Gastrocnemius medialis (tissue), 4 donors: ENCODE results near the gene CXCL3. TPM values are rescaled to one million over a fixed set of nuclear protein-coding genes. Genes with fewer than 3 reads are reported as not detected.

Source experiments
- ATAC-seq, 2 donors: fragments of 150-250 bp; one replicate each; pipeline ENCODE4 v1.9.1; 2016
- DNase-seq, 2 donors: peaks; one replicate each; pipeline ENCODE4 v3.0.0-alpha.2; 2019
- H3K27ac ChIP-seq, 4 donors: fragments of 200-600 bp; sonication (generic); 1 replicate in 1 of 4; 2 replicates in 3 of 4; pipeline ENCODE4 v1.5.1; 2016 to 2018; ENCODE audit warnings: mild to moderate bottlenecking in 2 of 4, moderate library complexity in 1 of 4
- H3K27me3 ChIP-seq, 3 donors: fragments of 200-600 bp; sonication (generic) in 2 of 3; 1 replicate in 1 of 3; 2 replicates in 2 of 3; pipeline versions ENCODE4 v1.5.1 to v1.6.0; 2016 to 2019; ENCODE audit warnings: mild to moderate bottlenecking in 1 of 3, moderate library complexity in 1 of 3
- H3K36me3 ChIP-seq, 2 donors: fragments of 200-600 bp; sonication (generic) in 1 of 2; one replicate each; pipeline ENCODE4 v1.5.1; 2017 to 2018
- H3K4me1 ChIP-seq, 2 donors: fragments of 200-600 bp; sonication (generic) in 1 of 2; one replicate each; pipeline ENCODE4 v1.5.1; 2016 to 2017; ENCODE audit warnings: mild to moderate bottlenecking in 2 of 2
- H3K4me3 ChIP-seq, 4 donors: fragments of 200-600 bp; sonication (generic) in 3 of 4; 1 replicate in 1 of 4; 2 replicates in 3 of 4; pipeline ENCODE4 v1.5.1; 2016 to 2019; ENCODE audit warnings: mild to moderate bottlenecking in 2 of 4
- H3K9me3 ChIP-seq, 3 donors: fragments of 200-600 bp; sonication (generic) in 2 of 3; 1 replicate in 1 of 3; 2 replicates in 2 of 3; pipeline ENCODE4 v1.5.1; 2016 to 2019
- CTCF ChIP-seq, 5 experiments: fragments of 450-650 bp in 3 of 5; fragments of 200-600 bp in 2 of 5; sonication (generic) in 2 of 5; IDR thresholded peaks in 4 of 5; conservative IDR thresholded peaks in 1 of 5; 1 replicate in 4 of 5; 2 replicates in 1 of 5; pipeline ENCODE4 v1.5.1; 2016 to 2019; ENCODE audit warnings: antibody characterized with exemption in 5 of 5, mild to moderate bottlenecking in 3 of 5, moderate library complexity in 3 of 5
- POLR2A ChIP-seq, 2 donors: fragments of 450-650 bp; IDR thresholded peaks; one replicate each; pipeline ENCODE4 v1.6.1; 2017; ENCODE audit warnings: antibody characterized with exemption in 2 of 2, mild to moderate bottlenecking in 2 of 2, moderate library complexity in 2 of 2
- in situ Hi-C, 4 donors: fragments of 200-750 bp; cut with MboI; loops; one replicate each; pipeline versions ENCODE4 v1.15.0 to v1.8.0; 2017; ENCODE audit warnings: low sequenced_read_pairs in 4 of 4
- intact Hi-C: fragments of 100-400 bp; cut with DNase I; formaldehyde crosslinking; loops from one replicate; pipeline ENCODE4 v1.15.1; 2023; ENCODE audit warnings: low total_unique reads
- total RNA-seq, 4 donors: library from RNA; depleted of rRNA; stranded (reverse); fragments of >200 nt; gene quantifications; one replicate each; pipeline versions ENCODE4 v1.1.0 to v1.2.3, GENCODE V29; 2016

The CXCL3 gene
- total RNA-seq, 4 donors from 2014 or later, result 0.84 TPM; not detected in 3

DNA sequence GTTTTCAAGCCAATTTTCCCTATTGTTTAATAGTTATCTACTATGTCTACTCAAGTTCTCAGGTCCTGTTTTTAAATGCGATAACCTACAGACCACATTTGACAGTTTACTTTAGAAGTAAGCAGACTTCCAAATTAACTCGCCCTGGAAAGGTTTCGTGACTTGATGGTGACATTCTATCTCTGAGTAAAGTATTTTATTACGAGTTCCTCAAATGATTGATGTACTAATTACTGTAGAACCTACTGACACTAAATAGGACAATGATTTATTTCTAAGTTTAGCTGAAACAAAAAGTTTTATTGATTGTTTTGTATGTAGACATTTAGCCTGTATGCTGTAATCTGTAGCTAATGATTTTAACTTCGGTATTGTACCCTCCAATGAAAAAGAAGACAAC is 48.6 kb downstream of the CXCL3 start:
- ATAC-seq (no peak), DNase-seq (no peak)
- no peaks in the 10 kb centered on the region for H3K9me3 ChIP-seq
- H3K4me3 ChIP-seq, result no peak overlapping the region
- no peaks in the 10 kb centered on the region for H3K36me3 ChIP-seq
- in situ Hi-C loops (no loop called here), intact Hi-C loops (no loop called here)
- no peaks in the 10 kb centered on the region for H3K4me1 ChIP-seq
- TF ChIP-seq POLR2A (IDR thresholded peaks at IDR 0.05) (no peak), CTCF (IDR thresholded peaks at IDR 0.05 in 4 of 5, conservative IDR thresholded peaks at IDR 0.05 in 1 of 5) (no peak)
- H3K27me3 ChIP-seq, result no peaks in the 10 kb centered on the region
- H3K27ac ChIP-seq, result no peak overlapping the region

DNA sequence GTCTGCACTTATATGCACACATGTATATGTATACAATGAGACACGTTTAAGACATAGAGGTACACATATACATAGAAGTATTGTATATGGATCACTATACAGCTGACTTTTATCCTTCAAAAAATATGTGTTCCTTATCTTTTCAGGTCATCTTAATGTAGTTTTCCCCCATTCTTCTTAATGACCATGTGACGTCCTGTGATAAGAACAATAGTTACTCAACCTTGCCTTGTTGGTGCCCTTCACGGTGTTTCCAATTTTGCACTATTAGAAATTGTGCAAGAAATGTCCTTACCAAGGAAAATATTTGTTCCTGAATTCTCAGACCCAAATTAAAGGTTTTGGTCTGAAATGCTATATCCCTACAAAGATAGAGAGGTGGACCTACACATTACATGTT is 49.5 kb downstream of the CXCL3 start:
- in situ Hi-C loops, result no loop called here
- intact Hi-C loops, result no loop called here
- H3K9me3 ChIP-seq, result no peaks in the 10 kb centered on the region
- no peak for DNase-seq
- H3K4me1 ChIP-seq, result no peaks in the 10 kb centered on the region
- no peak for ATAC-seq
- no peak overlapping the region for H3K27ac ChIP-seq
- TF ChIP-seq POLR2A (IDR thresholded peaks at IDR 0.05), result no peak
- TF ChIP-seq CTCF (IDR thresholded peaks at IDR 0.05 in 4 of 5, conservative IDR thresholded peaks at IDR 0.05 in 1 of 5), result no peak
- H3K36me3 ChIP-seq, result no peaks in the 10 kb centered on the region
- H3K4me3 ChIP-seq, result no peak overlapping the region
- H3K27me3 ChIP-seq, result no peaks in the 10 kb centered on the region

- in situ Hi-C loops (no loop called here), intact Hi-C loops (no loop called here)
- no peaks in the 10 kb centered on the region for H3K36me3 ChIP-seq
- TF ChIP-seq POLR2A (IDR thresholded peaks at IDR 0.05), result no peak
- no peak for TF ChIP-seq CTCF (IDR thresholded peaks at IDR 0.05 in 4 of 5, conservative IDR thresholded peaks at IDR 0.05 in 1 of 5)
- ATAC-seq, result no peak
- no peaks in the 10 kb centered on the region for H3K9me3 ChIP-seq
- H3K27me3 ChIP-seq, result no peaks in the 10 kb centered on the region
- no peaks in the 10 kb centered on the region for H3K4me1 ChIP-seq
- no peak within 1 kb of the TSS for H3K4me3 ChIP-seq
- DNase-seq, result no peak
- no peak within 1 kb of the TSS for H3K27ac ChIP-seq
Measured at GRCh38 chr4:73988061-73988460, 50.4 kb downstream of the CXCL3 start, which contains the start of gene PPBP. Gene PPBP (minus strand): TSS chr4:73988190. CDS start chr4:73988103, 87 bp downstream.

Other genes with a start within 250 kb of the CXCL3 start
- 1 to 10 TPM in 1 of 4 donors, not detected in 3; 3.7 TPM for gene CXCL6, start 202.0 kb downstream of the CXCL3 start, total RNA-seq
- gene PF4V1, start 185.4 kb downstream of the CXCL3 start, total RNA-seq, result not detected
- 1 to 10 TPM in 2 of 4 donors, not detected in 2; 2.7 to 3.2 TPM for gene CXCL1, start 169.3 kb downstream of the CXCL3 start, total RNA-seq
- gene PF4, start 56.7 kb downstream of the CXCL3 start, total RNA-seq, result not detected
- not detected for gene PPBP, start 50.5 kb downstream of the CXCL3 start, total RNA-seq
- gene CXCL5, start 40.0 kb downstream of the CXCL3 start, total RNA-seq, result under 1 TPM in 1 of 4 donors, not detected in 3; 0.18 TPM
- gene CXCL2, start 60.5 kb upstream of the CXCL3 start, total RNA-seq, result 10 to 100 TPM; 22.2 to 46.8 (median 30.5) TPM
- 10 to 100 TPM in 1 of 4 donors, 1 to 10 TPM in 3; 7.0 to 11.0 (median 7.8) TPM for gene MTHFD2L, start 119.4 kb upstream of the CXCL3 start, total RNA-seq